ENCODE measurements around the gene LGALS3BP.

LGALS3BP gene

GRCh38 chr17:79006794-79007503 lies 27.2 kb upstream of the LGALS3BP start:
- no peak for TF ChIP-seq CTCF (conservative IDR thresholded peaks at IDR 0.05; ENCODE audit: control insufficient read depth, insufficient read depth, low read depth, low read length)
- H3K4me3 ChIP-seq (ENCODE audit: control insufficient read depth, low read depth, low read length) = no peak overlapping the region
- DNase-seq (ENCODE audit: low read depth) = no peak

GRCh38 chr17:79006046-79006445 lies 26.3 kb upstream of the LGALS3BP start:
- no peak for TF ChIP-seq CTCF (conservative IDR thresholded peaks at IDR 0.05; ENCODE audit: control insufficient read depth, insufficient read depth, low read depth, low read length)
- H3K4me3 ChIP-seq (ENCODE audit: control insufficient read depth, low read depth, low read length) = no peak overlapping the region
- no peak for DNase-seq (ENCODE audit: low read depth)

GRCh38 chr17:79005063-79005861 lies 25.5 kb upstream of the LGALS3BP start:
- H3K4me3 ChIP-seq (ENCODE audit: control insufficient read depth, low read depth, low read length) = no peak overlapping the region
- no peak for DNase-seq (ENCODE audit: low read depth)
- TF ChIP-seq CTCF (conservative IDR thresholded peaks at IDR 0.05; ENCODE audit: control insufficient read depth, insufficient read depth, low read depth, low read length) = no peak

- TF ChIP-seq CTCF (conservative IDR thresholded peaks at IDR 0.05; ENCODE audit: control insufficient read depth, insufficient read depth, low read depth, low read length) = no peak
- no peak for DNase-seq (ENCODE audit: low read depth)
- no peak overlapping the region for H3K4me3 ChIP-seq (ENCODE audit: control insufficient read depth, low read depth, low read length)
Measured at GRCh38 chr17:79003661-79004411, 24.1 kb upstream of the LGALS3BP start.

- H3K4me3 ChIP-seq (ENCODE audit: control insufficient read depth, low read depth, low read length) = no peak overlapping the region
- no peak for DNase-seq (ENCODE audit: low read depth)
- TF ChIP-seq CTCF (conservative IDR thresholded peaks at IDR 0.05; ENCODE audit: control insufficient read depth, insufficient read depth, low read depth, low read length) = no peak
Measured at GRCh38 chr17:79002796-79003593, 23.3 kb upstream of the LGALS3BP start.

GRCh38 chr17:79002291-79002690 lies 22.6 kb upstream of the LGALS3BP start:
- H3K4me3 ChIP-seq (ENCODE audit: control insufficient read depth, low read depth, low read length) = no peak overlapping the region

More at GRCh38 chr17:79002291-79002690, 22.6 kb upstream of the LGALS3BP start:
- DNase-seq (ENCODE audit: low read depth) = no peak
- TF ChIP-seq CTCF (conservative IDR thresholded peaks at IDR 0.05; ENCODE audit: control insufficient read depth, insufficient read depth, low read depth, low read length) = no peak
